SKM-1 (cell line): ENCODE results near the gene ZNF496.
"Not testable (repeated sequence)": the region's sequence is repeated elsewhere in the genome, so short reads cannot be mapped to it uniquely, and the experiment has no call there.

Source experiments
- DNase-seq: peaks from one replicate; lab custom pipeline; 2025; ENCODE audit not compliant: unreplicated experiment; lab: John Stamatoyannopoulos, UW

ZNF496 gene

DNA sequence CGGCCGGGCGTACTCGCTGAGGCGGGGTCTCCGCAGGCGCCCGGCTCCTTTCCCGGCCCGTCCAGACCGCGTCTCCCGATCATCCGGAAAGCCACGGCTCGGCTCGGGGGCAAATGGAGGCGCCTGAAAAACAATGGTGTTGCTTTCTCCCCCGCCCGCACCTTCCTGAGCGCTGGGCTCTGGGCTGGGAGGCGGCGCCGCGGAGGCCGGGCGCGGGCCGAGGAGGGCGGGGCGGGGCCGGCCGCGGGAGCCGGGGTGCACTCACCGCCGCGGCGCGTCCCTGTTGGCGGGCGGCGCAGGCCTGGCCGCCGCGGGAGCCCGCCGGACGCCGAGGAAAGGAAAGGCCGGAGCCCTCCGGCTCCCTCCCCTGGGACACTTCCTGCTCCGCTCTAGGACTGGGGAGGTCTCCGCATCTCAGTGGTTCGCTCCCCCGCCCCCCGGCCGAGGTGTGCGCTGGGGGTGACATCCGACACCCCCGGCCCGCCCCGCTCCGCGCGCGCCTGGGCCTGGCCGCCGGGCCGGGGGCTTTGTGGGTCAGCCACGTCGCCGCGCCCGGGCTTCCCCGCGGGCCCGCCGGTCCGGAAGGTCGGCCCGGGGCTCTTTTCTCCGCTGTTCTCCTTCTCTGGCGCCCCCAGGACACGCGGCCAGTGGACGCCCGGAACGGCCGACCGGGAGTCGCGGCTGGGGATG, at the start of gene ZNF496:
ZNF496 (minus strand) TSS at position 343 of the 690 bp plus-strand sequence. CDS start 2,289 bp downstream, outside the sequence.
- peak; percentile 72 for DNase-seq

DNA sequence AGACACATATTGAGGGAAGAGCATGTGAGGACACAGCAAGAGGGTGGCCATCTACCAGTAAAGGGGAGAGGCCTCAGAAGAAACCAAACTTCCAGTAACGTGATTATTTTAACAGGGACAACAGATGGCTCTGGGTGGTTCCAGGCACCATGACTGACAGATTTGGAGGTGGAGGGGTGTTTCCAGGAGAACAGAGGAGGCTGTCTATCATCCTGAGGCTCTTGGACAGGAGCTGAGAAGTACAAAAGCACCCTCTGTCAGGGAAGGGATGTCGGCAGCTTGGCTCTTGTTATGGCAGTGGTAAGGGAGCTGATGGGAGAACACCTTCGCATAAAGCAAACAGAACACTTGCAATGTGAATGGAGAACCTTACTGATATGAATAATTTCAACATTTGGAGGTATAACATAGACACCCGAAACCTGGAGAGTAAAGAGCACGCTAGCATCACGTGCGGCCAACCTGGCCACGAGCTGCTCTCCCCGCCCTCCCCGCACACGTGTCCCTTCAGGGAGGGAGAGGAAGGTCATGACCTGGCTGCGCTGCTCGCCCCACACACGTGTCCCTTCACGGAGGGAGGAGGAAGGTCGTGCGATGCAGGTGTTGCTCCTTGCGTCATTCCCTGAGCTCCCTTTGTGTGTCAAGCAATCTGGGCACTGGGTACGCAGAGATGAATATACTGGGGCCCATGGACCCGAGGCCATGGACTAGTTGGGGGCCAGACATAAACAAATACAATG, 46.8 kb upstream of the ZNF496 start:
- DNase-seq: no peak

DNA sequence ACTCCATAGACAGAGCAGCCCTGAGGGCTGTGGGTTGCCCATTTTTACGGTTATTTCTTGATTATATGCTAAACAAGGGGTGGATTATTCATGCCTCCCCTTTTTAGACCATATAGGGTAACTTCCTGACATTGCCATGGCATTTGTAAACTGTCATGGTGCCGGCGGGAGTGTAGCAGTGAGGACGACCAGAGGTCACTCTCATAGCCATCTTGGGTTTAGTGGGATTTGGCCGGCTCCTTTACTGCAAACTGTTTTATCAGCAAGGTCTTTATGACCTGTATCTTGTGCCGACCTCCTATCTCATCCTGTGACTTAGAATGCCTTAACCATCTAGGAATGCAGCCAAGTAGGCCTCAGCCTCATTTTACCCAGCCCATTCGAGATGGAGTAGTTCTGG, 46.0 kb upstream of the ZNF496 start:
- not testable (repeated sequence) for DNase-seq

DNA sequence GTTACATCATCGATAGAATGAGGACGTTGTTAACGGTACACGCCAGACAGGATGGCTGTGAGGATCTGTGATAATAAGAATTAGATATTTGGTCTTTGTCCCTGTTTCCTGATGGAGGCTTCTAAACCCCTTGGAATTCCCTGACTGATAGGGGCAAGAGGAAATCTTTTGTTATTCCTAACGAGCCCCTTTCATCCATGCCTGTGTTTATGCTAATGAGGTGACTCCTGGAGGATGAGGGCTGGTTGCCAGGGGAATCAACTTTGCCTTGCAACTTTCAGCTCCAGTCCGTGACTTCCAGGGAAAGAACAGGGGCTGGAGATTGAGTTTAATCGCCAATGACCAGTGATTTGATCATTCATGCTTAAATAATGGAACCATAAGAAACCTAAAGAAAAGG, 45.0 kb upstream of the ZNF496 start:
- DNase-seq: no peak

DNA sequence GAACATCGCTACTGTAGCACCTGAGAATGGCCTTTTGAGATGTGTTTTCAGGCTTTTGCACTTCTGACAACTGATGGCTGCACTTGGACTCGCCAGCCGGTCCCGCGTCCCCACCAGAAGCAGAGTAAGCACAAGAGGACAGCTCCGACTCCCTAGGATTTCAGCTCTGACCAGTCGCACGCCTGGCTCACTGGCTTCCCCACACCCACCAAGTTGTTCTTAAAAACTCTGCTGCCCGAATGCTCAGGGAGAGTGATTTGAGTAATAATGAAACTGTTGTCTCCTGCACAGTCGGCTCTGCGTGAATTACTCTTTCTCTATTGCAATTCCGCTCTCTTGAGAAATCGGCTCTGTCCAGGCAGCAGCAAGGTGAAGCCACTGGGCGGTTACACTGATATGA, 44.1 kb upstream of the ZNF496 start:
- DNase-seq: no peak

DNA sequence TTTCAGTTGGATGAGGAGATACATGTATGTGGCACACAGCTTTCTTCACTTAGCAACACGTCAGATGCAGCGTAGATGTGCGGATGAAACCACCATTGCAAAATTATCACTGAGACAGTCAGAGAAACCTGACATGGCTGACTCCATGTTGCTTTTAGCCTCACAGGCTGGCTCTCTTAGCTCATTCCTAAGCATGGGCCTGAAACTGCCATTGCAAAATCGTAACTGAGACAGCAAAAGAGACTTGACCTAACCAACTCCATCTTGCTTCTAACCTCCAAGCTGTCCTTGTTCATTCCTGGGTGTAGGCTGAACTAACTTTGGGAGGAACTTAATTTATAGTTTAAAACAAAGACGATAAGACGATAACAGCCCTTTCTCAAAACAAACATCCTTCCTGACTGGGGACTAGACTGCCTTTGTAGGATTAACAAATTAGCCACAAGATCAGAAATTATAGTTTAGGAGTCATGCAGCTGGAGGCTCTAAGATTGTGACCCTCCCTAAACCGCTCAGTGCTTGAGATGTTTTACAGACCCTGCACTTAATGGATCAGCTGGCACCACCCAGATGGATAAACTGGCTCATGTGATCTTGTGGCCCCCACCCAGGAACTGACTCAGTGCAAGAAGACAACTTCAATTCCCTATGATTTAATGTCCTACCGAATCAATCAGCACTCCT, 43.1 kb upstream of the ZNF496 start:
- not testable (repeated sequence) for DNase-seq

DNA sequence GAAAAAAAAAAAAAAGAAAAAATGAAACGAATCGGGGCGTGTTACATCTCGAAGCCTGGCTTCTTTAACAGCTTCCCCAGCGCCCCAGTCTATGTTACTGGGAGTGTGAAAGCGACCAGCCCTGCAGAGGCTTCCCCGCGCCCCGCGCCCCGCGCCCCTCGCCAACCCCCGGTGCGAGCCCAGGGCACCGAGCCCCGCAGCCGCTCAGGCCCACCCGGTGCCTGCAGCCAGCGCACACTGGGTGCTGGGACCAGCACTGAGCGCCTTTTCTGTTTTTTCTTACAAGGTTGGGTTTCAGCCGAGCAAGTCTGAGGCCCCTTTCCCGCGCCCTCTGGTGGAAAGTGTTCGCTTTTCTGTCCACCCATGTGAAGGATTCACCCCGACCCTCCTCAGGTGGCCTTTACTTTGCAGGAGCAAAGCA, 42.1 kb upstream of the ZNF496 start:
- peak; percentile 66 for DNase-seq

DNA sequence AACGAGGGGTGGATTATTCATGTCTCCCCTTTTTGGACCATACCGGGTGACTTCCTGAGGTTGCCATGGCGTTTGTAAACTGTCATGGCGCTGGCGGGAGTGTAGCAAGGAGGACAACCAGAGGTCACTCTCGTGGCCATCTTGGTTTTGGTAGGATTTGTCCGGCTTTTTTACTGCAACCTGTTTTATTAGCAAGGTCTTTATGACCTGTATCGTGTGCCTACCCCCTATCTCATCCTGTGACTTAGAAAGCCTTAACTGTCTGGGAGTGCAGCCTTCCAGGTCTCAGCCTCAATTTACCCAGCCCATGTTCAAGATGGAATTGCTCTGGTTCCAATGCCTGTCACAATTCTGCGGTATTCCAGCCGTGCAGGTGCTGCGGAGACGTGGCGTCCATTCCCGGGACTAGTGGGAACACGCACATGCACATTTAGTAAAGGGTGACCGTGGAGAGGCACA, 40.2 kb upstream of the ZNF496 start:
- no peak for DNase-seq

DNA sequence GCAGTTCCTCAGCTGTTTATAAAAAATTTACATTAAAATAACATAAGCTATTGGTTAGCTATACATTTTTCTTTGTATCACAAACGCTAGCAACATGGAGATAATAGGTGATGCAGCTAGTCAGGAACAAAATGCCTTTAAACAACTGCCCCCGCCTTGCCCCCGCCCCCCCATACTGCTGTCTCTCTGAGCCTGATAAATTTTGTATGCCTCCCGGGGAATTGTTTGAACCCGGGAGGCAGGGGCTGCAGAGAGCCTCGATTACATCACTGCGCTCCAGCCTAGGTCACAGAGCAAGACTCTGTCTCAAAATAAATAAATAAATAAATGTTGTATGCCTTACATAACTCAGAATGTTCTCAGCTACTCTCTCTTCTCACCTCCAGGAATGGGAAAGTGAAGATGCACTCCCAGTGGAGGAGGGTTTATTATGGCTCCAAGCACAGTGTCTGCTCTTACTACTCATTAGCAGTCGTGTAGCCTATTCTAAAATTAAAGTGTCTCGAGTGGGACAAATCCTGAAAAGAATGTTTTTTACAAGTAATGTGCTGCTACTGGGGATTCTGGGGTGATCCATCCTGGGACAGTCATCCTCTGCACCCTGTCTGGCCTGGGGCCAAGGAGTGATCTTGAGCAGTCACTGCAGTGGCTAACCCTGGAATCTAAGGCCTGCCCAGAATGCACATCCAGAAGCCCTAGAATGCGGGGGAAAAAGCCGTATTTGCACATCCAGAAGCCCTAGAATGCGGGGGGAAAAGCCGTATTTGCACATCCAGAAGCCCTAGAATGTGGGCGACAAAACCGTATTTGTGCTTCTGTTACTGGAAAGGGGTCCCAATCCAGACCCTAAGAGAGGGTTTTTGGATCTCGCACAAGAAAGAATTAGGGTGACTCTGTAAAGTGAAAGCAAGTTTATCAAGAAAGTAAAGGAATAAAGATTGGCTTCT, 39.4 kb upstream of the ZNF496 start:
- DNase-seq: no peak

DNA sequence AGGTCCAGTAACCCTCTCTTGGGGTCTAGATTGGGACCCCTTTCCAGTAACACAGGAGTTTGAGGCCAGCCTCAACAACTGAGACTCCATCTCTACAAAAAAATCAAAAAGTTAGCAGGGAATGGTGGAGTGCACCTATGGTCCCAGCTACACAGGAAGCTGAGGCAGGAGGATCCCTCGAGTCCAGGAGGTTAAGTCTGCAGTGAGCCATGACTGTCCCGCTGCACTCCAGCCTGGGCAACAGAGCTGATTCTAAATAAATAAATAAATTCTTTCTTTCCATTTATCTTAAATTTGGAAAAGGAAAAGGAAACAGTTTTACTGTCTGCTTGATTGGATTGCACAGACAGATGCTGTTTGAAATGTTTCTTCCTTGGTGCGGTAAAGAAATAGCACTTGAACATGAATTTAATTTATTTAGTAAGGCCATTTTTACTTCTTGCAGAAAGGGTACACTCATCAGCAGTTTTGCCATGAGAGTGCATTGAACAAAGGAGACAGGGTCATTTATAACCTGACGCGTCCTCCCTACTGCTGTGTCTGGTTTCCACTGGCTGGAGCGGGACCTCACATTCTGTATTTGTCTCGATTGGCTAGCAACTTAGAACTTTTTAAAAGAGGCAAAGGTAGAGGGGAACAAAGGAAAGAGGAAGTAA, 37.0 kb upstream of the ZNF496 start:
- no peak for DNase-seq

DNA sequence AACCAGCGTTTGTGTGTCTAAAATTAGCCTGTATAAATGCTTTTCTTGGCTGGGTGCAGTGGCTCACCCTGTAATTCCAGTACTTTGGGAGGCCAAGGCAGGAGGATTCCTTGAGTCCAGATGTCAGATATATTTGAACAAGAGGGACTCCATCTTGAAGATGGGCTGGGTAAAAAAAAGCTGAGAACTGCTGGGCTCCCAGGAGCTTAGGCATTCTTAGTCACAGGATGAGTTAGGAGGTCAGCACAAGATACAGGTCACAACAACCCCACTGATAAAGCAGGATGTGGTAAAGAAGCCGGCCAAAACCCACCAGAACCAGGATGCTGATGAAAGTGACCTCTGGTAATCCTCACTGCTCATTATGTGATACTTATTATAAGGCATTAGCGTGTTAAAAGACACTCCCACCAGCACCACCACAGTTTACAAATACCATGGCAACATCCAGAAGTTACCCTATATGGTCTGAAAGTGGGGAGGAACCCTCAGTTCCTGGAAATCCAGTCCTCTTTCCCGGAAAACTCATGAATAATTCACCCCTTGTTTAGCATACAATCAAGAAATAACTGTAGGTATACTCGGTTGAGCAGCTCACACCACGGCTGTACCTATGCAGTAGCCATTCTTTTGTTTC, 36.2 kb upstream of the ZNF496 start:
- DNase-seq: no peak

DNA sequence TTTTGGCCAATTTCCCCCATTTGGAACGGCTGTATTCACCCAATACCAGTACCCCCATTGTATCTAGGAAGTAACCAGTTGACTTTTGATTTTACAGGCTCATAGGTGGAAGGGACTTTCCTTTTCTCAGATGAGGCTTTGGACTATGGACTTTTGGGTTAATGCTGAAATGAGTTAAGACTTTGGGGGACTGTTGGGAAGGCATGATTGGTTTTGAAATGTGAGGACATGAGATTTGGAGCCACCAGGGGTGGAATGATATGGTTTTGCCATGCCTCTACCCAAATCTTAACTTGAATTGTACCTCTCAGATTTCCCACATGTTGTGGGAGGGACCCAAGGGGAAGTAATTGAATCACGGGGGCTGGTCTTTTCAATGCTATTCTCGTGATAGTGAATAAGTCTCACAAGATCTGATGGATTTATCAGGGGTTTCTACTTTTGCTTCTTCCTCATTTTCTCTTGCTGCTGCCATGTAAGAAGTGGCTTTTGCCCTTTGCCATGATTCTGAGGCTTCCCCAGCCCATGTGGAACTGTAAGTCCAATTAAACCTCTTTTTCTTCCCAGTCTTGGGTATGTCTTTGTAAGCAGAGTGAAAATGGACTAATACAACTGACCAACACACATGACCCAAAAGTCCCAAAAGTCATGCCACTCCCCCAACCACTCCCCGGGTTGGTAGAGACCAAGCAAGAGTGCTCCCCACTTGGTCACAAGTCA, 35.4 kb upstream of the ZNF496 start:
- DNase-seq: no peak

DNA sequence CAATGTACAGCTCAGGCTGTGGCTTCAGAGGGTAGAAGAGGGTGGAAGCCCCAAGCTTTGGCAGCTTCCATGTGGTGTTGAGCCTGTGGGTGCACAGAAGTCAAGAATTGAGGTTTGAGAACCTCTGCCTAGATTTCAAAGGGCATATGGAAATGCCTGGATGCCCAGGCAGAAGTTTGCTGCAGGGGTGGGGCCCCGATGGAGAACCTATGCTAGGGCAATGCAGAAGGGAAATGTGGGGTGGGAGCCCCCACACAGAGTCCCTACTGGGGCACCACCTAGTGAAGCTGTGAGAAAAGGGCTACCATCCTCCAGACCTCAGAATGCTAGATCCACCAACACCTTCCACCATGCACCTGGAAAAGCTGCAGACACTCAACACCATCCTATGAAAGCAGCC, 34.7 kb upstream of the ZNF496 start:
- DNase-seq: not testable (repeated sequence)

DNA sequence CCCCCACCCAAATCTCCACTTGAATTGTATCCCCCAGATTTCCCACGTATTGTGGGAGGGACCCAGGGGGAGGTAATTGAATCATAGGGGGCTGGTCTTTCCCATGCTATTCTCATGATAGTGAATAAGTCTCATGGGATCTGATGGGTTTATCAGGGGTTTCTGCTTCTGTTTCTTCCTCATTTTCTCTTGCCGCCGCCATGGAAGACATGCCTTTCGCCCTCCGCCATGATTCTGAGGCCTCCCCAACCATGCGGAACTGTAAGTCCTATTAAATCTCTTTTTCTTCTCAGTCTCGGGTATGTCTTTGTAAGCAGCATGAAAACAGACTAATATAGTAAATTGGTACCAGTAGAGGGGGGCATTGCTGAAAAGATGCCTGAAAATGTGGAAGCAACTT, 33.4 kb upstream of the ZNF496 start:
- DNase-seq: no peak

DNA sequence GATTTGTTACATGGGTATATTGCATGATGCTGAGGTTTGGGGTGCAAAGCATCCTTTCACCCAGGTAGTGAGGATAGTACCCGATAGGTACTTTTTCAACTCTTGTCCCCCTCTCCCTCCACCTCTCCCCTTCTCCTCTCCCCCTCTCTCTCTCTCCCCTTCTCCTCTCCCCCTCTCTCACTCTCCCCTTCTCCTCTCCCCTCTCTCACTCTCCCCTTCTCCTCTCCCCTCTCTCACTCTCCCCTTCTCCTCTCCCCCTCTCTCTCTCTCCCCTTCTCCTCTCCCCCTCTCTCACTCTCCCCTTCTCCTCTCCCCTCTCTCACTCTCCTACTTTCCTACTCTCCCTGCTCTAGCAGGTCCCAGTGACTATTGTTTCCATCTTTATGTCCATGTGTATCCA, 31.3 kb upstream of the ZNF496 start:
- DNase-seq: not testable (repeated sequence)

DNA sequence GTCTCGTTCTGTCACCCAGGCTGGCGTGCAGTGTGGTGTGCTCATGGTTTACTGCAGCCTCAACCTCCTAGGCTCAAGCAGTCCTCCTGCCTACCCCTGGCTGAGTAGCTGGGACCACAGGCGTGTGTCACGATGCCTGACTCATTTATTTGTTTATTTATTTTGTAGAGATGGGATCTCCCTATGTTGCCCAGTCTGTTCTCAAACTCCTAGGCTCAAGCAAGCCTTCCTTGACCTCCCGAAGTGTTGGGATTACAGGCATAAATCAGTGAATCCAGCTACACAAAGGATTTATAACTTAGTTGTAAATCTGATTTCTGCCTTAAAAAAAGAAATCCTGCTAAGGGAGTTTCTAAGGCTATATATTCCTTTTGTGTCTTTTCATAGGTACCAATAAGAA, 30.5 kb upstream of the ZNF496 start:
- no peak for DNase-seq

DNA sequence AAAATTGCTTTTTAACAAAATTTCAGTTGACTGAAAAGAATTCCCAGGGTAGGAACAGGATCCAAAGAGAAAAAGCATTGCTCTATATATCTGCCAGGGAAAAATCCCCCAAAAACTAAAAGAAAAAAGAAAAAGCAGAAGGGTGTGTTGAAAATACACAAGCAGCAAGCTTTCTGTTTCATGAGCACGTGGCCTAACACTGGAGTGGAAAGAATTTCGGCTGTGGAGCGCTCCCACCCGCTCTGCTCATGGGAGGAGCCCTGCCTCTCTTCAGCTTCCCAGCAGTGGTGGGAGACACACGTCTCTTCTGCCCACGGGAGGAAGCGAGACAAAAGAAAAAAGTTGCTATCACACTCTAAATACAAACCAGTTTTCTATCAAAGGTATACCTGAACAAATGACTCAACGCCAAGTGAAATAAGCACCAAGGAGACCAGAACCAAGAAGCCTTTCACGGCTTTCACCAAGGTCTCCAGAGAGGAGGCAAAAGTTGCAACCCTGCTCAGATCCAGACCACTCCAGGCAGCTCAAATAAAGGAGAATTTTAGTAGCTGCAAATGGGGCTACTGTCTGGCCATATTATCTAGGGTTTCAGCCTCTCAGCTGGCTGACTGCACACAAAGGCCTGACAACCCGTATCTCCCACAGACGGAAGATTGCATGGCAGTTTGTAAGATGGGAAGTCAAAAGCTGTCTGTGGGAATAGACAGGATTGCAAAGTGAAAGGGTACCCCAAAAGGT, 29.5 kb upstream of the ZNF496 start:
- no peak for DNase-seq

DNA sequence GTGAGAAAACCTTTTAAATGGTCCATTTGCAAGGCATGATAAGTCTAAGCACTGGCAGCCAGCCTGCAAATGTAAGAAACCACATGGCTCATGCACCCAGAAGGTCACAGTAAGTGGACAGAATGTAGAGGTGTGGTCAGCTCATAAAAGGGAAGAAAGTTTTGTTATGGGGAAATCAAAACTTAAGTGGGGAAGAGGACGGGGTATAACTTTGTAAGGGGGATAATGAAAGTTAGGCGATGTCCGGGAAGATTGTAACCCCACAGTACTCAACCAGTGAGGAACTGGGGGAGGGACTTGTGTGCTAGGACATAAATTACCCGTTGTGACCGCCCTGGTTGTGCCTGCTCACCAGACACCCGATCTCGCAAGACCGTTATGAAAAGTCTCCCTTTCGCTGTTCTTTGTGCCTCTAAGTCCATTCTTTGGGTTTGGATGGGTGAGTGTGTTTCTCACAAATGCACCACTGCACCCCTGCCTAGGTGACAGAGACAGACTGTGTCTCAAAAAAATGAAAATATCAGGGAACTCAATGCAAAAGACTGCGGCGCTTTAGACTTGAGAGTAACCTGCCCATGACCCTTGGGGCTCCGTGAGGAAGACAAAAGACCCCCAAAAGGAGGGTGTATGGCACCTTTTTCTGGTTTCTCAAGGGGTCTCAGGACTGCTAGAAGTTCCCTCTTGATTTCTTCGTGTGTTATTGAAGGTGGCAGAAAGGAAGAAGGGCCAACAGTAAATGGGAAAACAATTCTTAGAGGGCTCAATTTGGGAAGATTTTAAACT, 28.6 kb upstream of the ZNF496 start:
- DNase-seq: peak; percentile 32
